GM18526 (cell line): ENCODE measurements around the gene LRRC4C.

Experiments
- POLR2A ChIP-seq: IDR thresholded peaks from 3 replicates; pipeline ENCODE4 v1.6.1; 2011; ENCODE audit not compliant: insufficient read length; ENCODE audit errors: extremely low read depth

Gene LRRC4C

DNA sequence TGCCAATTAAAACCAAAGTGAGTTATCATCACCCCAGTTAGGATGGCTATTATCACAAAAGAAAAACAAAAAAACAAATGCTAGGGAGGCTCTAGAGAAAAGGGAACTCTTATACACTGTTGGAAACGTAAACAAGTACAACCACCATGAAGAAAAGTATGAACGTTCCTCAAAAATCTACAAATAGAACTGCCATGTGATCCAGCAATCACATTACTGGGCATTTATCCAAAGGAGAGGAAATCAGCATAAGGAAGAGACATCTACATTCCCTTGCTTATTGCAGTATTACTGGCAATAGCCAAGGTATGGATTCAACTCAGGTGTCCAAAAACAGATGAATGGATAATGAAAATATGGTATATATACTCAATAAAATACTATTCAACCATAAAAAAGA, 1145.1 kb downstream of the LRRC4C start:
- TF ChIP-seq POLR2A, result no peak

DNA sequence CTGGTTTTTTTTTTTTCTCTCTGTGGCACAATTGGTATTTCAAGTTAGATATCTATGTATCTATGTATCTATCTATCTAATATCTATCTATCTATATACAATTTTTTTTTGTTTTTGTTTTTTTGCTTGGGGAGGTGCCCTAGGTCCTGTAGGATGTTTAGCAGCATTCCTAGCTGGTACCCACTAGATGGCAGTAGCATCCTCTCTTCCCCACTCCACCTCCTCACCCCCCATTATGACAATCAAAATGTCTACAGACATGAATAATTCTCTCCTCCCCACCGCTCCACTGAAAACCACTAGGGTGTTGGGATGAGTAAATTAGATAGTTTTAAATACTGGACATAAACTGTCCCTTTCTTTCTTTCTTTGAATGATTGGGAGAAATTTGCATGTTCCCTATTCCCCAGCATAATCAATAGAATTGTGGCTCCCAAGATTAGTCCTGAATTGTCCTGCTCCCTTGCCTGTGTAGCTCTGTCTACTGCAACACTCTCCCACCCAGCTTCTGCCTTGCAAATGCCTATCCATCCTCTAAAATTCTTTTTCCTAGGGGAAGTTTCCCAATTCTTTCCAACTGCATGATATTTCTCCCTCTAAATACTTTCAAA, 1152.4 kb downstream of the LRRC4C start:
- no peak for TF ChIP-seq POLR2A

DNA sequence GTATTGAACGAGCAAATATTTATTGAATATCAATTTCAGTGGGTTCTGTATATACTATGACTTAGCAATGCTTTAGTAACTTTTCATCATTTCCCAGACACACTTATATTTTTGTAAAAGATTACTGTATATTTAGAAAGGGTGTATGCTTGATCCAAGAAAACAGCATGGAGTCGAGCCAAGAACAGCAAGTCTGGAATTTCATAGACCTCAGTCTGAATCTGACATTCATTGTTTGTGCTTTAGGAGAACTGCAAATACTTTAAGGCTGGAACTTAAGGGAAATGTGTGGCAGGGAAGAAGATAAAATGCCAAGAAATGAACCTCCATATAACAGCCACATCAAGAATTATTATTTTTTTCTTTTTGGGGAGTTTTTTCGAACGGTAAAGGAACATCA, 1156.8 kb downstream of the LRRC4C start:
- TF ChIP-seq POLR2A, result no peak

DNA sequence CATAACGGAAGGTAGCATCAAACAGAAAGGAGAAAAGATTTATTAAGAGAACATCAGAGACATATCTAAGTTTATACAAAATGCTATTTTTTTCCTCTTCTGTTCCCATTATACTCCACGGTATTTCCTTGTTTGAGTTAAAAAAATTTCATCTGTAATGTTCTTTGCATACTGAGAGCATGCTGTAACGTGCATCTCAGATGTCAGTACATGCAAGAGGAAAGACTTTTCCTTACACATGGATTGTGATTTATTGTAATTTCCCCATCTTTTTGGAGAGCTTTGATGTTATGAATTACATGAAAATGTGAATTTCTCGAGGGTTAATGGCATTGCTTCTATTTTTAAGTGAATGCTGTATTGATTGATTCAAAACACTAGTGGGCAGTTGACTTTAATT, 1164.0 kb downstream of the LRRC4C start:
- no peak for TF ChIP-seq POLR2A

DNA sequence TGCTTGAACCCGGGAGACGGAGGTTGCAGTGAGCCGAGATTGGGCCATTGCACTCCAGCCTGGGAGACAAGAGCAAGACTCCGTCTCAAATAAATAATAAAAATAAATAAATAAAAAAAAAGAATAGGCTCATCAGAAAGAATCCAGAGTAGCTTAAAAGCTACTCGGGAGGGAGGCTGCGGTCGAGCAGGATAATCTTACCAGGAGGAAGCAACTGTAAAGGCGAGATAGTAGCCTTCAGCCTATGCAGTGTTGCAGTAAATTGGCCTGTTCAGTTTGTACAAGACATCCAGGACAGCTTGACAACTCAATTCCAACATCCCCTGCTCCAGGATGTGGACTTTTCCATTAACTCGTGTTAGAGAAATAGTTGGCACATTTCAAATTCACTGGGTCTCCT, 1164.7 kb downstream of the LRRC4C start:
- TF ChIP-seq POLR2A, result no peak

DNA sequence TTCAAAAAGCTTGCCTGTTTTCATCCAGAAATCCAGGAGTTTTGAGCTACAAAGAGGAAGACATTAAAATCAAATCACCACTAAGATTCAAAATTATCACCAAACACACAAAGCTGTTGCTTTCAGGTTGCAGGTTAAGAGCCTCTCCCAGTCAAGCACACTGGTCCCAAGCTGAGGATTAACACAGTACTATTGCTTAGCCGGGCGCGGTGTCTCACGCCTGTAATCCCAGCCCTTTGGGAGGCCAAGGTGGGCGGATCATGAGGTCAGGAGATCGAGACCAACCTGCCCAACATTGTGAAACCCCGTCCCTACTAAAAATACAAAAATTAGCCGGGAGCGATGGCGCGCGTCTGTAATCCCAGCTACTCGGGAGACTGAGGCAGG, 1165.1 kb downstream of the LRRC4C start:
- TF ChIP-seq POLR2A, result no peak

DNA sequence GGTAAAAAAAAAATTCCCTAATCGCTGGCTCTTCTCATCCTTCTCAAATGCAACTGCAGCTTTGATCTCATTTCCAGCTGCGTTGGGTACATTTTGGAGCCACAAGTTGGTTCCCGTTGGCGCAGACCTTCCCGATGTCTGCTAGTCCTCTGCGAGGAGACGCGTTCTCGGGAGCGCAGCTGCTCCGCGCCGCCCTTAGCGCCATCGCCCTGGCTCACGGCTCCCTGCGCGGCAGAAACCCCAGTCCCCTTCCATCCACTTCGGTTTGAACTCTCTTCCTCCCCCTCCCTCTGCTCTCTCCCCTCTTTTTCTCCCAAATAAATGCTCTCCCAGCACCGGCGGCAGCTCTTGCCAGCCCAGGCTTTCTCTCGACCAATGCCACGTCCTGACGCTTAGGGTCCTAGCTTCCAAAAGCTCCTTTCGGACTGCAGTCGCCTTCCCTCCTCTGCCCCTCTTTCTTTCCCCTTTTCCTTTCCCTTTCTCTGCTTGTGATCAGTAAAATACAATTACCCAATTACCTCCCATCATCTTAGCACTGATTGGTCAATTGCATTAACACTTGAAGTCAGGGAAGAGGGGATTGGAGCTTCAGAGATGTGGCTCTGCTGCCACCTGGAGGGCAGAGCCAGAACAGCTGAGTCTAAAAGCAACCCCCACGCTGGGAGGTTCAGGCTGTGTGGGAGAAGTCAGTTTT, 1165.7 kb downstream of the LRRC4C start:
- TF ChIP-seq POLR2A, result no peak

DNA sequence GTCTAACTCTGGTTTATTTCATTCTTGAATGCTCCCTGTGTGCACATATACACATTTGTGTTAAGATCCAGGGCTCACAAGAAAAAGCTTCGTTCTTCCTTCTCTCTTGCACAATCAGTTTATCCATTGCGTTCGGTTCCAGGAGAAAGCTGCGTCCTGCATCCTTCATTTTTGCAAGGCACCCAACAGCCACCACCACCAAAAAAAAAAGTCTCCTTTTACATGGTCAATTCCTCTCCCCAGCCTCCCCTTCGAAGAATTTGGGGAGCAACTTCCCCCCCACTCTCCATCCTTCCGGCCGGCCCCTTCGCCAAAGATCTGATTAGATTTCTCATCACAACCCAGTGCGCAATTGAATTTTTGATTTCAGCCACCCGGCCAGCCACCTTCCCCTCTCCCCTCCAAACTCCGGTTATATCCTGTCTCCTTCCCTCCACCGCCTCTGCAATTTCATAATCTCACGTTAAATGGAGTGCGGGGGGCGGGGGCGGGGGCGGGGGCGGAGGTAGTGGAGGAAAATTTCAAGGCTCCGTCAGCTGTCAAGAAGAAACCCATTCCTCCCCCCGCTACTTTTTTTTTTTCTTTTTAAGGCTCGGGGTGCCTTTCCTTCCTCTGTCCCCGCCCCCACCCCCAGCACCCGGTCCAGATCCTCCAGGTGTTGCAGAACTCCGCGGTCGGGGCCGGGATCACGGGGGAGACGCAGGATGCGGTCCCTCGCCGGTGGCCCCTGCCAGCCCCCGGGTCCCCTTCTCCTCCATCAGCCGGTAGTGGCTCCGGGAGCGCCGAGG, 1166.5 kb downstream of the LRRC4C start:
- no peak for TF ChIP-seq POLR2A

DNA sequence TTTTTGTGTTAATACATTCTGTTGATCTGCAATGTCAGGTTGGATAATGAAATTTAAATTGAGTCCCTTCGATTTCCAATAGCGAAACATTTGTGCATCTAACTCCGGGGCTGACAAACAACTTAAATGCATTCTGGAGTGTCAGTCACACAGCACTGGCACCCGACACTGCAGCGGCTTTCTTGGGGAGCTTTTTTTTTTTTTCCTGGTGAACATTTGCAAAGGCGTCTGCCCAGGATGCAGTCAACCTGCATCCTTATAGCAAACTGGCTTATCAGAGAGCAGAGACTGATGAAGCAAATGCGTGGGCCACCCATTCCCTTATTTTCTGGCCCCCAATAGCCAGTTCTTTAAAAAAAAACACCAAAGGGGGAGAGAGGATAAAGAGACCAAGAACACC, 1167.7 kb downstream of the LRRC4C start:
- TF ChIP-seq POLR2A, result no peak

DNA sequence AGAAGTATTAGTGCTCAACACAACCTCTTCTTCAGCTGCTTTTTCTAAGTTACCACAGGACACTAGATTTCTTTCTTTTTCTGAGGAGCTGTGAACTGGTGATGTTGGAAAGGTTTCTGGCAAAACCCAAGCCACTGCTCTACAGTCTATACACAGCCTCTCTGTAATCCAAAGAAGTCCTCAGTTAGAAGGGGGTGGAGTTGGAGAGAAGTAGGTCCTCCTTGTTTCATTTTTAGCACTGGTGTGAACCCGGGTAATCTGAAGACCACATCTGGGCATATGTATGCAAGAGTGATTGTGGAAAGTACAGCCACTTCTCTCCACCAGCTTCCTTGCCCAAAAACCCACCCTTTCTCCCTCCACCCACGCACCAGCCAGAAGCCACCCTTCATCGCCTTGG, 1168.1 kb downstream of the LRRC4C start:
- TF ChIP-seq POLR2A, result no peak

DNA sequence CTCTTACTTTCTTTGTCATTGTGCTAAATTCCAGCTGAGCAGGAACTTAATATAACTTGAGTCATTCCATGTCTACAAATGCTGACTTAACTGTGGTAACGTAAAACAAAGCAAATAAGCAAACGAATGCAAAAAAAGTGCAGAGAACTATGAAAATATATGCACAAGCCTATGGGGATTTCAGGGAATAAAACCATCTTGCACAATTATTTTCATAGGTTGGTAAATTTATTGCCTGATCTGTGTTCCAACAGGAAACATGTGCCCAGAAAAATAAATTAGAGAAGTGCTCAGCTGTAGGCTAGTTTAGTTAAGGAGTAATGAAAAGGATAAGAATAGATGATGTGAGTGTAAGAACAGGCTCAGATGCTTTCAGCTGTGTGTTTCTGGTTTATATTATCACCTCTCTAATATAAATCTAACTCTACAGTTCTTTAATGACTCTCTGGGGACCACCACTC, 1169.3 kb downstream of the LRRC4C start:
- no peak for TF ChIP-seq POLR2A

DNA sequence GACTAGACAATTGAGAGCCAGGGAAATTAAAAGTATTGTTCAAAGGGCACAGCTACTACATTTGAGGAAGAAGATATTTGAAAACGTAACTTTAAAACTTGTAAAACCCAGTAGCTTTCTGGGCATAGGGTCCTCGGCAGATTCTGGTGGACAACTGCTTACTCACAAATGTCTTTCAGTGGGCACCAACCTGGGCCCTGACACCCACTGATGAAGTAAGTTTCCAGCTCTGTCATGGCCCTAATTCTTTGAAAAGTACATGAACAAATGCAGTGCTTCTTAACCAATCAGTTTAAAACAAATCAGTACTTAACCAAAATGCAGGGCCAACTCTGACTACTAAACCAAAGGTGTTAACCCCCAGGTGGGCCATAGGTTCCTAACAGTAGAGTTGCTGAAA, 1170.1 kb downstream of the LRRC4C start:
- TF ChIP-seq POLR2A, result no peak

DNA sequence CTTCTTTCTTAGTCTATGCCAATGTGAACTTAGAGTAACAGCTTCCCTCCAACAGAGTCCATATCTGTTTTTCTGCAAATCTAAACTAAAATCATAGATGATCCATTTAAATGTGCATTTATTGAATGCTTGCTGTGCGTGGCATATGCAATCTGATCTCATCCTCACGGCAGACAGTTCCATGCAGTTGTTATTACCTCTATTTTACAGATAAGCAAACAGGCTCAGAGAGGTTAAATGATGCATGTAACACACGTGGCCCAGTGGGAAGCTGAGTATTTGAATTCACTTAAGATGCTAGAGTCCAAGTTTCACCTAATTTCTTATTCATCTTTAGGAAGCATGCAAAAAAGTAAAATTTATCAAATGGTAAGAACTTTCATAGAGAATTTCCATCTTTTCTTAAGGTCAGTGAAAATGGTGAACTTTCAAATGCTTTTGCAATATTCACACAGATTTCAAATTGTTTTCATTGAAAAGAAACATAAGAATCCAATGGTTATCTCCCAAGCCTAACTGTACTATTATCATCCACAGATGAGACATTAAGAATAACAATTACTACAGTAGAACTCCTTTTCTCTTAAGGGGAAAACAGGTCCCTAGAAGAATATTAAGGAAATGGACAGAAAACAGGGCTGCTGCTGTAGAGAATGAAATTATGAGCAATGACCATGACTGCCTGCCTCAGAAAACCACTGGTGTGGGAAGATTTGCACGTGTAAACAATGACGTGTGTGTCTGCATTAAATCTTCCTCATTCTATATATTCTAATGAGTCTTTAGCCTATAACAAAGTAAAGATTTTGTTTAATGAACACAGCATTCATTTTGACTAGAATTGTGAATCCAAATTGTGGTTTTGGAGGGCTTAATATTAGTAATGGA, 1171.3 kb downstream of the LRRC4C start:
- TF ChIP-seq POLR2A, result no peak

DNA sequence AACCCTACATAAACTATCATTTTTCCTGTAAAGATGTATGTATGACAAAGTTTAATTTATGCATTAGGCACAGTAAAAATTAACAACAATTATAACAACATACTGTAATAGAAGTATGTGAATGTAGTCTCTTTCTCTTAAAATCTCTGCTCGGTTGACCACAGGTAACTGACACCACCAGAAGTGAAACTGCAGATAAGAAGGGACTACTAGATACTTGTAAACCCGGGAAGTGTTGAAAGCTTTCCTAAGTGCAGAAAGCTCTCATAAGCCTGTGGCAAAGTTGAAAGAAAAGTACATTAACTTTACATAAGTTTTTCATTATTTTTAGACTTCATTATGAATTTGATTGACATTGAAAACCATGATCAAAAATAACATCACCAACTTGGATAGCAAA, 1173.3 kb downstream of the LRRC4C start:
- no peak for TF ChIP-seq POLR2A

DNA sequence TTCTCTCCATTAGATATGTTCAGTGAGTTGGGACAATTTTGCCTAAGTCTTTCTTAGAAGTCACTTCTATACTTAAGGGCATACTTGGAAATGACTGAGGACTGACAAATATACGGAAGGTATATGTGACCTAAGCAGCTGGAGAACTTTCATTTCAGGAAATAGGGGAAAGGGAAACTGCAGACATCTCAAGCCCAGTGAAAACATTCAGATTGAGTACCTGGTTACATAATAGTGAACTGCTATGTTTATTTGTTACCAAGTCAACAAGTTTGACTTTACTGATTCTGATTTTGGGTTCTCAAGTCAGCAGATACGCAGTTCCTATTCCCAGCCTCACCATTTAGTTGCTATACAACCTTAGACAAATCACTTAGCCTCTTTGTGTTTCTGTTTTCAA, 1173.9 kb downstream of the LRRC4C start:
- TF ChIP-seq POLR2A, result no peak

DNA sequence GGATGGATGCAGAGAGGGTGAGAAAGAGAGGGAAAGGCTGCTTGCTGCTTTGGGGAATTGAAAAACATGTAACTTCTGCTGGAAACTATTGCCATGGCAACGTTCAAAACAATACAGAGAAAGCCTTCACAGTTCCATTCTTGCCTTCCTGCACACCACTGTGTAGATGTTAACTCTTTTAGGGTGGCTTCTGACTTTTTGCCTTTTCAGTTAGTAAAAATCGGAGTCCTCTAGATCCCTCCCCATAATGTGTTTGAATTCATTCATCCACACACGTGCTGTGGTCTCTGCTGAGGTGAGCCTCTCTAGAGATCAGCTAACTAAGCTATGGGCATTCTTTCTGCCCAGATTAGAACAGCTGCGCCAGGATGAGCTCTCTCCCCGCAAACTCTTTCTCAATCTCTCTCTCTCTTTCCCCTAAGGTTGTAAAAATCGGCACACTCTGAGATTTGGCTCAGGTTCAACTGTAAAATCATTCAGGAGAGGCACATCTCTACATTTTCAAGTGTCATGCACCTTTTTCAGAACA, 1178.3 kb downstream of the LRRC4C start:
- TF ChIP-seq POLR2A, result no peak
